K562 (cell line): ENCODE measurements around the gene PEAR1. TPM values are rescaled to one million over a fixed set of nuclear protein-coding genes. Genes with fewer than 3 reads are reported as not detected.

ENCODE experiments used
- ATAC-seq: fragments of 200-7000 bp; cut with Tn5 transposase; 3 replicates; pipeline ENCODE4 v1.9.1; 2020; ENCODE audit warnings: moderate library complexity
- BruUV-seq: library from RNA; stranded (reverse); fragments of 400-500 nt; replicated peaks from 2 replicates; lab custom pipeline; 2021; lab: Mats Ljungman, UMichigan
- CTCF ChIA-PET: fragments of 300-600 bp; formaldehyde crosslinking; extraction: SDS; loops from one replicate; lab custom pipeline; 2021; ENCODE audit warnings: low intra/inter-chr PET ratio; lab: Yijun Ruan, JAX
- POLR2A ChIA-PET: fragments of 300-600, 350-650 bp; sonication (Branson Sonifier 250); formaldehyde crosslinking; extraction: SDS; loops from one replicate; lab custom pipeline; 2021; ENCODE audit warnings: antibody characterized with exemption, inconsistent platforms; lab: Yijun Ruan, JAX
- DNase-seq, 4 experiments: peaks; one replicate each; pipeline versions ENCODE4 v3.0.0 to v3.0.0-alpha.2; 2011 to 2018; ENCODE audit warnings: low spot score in 3 of 4, mixed read lengths in 3 of 4; ENCODE audit errors: extremely low read depth in 1 of 4
- FAIRE-seq: peaks from 2 replicates; lab custom pipeline; 2011; peaks lifted over from hg19 to GRCh38; lab: Jason Lieb, UNC
- H2AFZ ChIP-seq: 2 replicates; pipeline ENCODE4 v1.6.0; 2011; ENCODE audit warnings: low read depth, low read length, control low read depth, inconsistent platforms
- H3K27ac ChIP-seq: fragments of 200-600 bp; 3 replicates; pipeline ENCODE4 v1.8.0; 2011; ENCODE audit warnings: low read depth, mild to moderate bottlenecking, control low read depth, inconsistent platforms, low read length, moderate library complexity, mixed read lengths; ENCODE audit errors: extremely low read depth
- H3K27me3 ChIP-seq, 2 experiments: fragments of 300-600 bp in 1 of 2; 2 replicates in 1 of 2; 3 replicates in 1 of 2; pipeline versions ENCODE4 v1.6.0 to v1.8.0; 2011; ENCODE audit warnings: inconsistent platforms in 2 of 2, low read length in 2 of 2, mild to moderate bottlenecking in 1 of 2, mixed read lengths in 1 of 2, moderate library complexity in 1 of 2; ENCODE audit not compliant: control insufficient read depth in 2 of 2, insufficient read depth in 2 of 2
- H3K36me3 ChIP-seq: fragments of 300-600 bp; 3 replicates; pipeline ENCODE4 v1.8.0; 2011; ENCODE audit warnings: mild to moderate bottlenecking, low read length, inconsistent platforms; ENCODE audit not compliant: control insufficient read depth, insufficient read depth
- H3K4me1 ChIP-seq, 2 experiments: fragments of 200-600 bp in 1 of 2; replicated peaks in 1 of 2; 2 replicates in 1 of 2; 3 replicates in 1 of 2; pipeline versions ENCODE4 v1.5.1 to v1.8.0; 2011; ENCODE audit warnings: inconsistent platforms in 2 of 2, low read length in 2 of 2, mild to moderate bottlenecking in 1 of 2, mixed read lengths in 1 of 2, moderate library complexity in 1 of 2; ENCODE audit not compliant: control insufficient read depth in 2 of 2, insufficient read depth in 2 of 2
- H3K4me2 ChIP-seq: 2 replicates; pipeline ENCODE4 v1.6.1; 2011; ENCODE audit warnings: low read length, control low read depth, inconsistent platforms, mixed read lengths; ENCODE audit not compliant: insufficient read depth
- H3K4me3 ChIP-seq: fragments of 200-600 bp; sonication (generic), shearing (Covaris generic); 2 replicates; pipeline ENCODE4 v1.5.1; 2016; ENCODE audit warnings: control low read depth, inconsistent platforms
- H3K79me2 ChIP-seq: fragments of 200-600 bp; 3 replicates; pipeline ENCODE4 v1.8.0; 2011; ENCODE audit warnings: low read length, inconsistent platforms; ENCODE audit not compliant: control insufficient read depth, insufficient read depth
- H3K9ac ChIP-seq, 2 experiments: 2 replicates each; pipeline versions ENCODE4 v1.6.0 to v1.6.1; 2011; ENCODE audit warnings: low read depth in 2 of 2, low read length in 2 of 2, control low read depth in 1 of 2, inconsistent platforms in 1 of 2, mild to moderate bottlenecking in 1 of 2, mixed read lengths in 1 of 2; ENCODE audit not compliant: insufficient read depth in 1 of 2
- H3K9me1 ChIP-seq: one replicate; pipeline ENCODE4 v1.6.0; 2011; ENCODE audit warnings: inconsistent platforms, mild to moderate bottlenecking, low read length, moderate library complexity; ENCODE audit not compliant: control insufficient read depth, insufficient read depth
- H3K9me3 ChIP-seq: replicated peaks from 2 replicates; pipeline ENCODE4 v1.5.1; 2011; ENCODE audit warnings: low read depth, low read length, inconsistent platforms; ENCODE audit not compliant: control insufficient read depth, insufficient read depth
- H4K20me1 ChIP-seq: replicated peaks from 2 replicates; pipeline ENCODE4 v1.6.1; 2011; ENCODE audit warnings: low read length, inconsistent platforms, mixed read lengths; ENCODE audit not compliant: control insufficient read depth, insufficient read depth
- ATF6 ChIP-seq: sonication (generic); formaldehyde crosslinking; IDR thresholded peaks from 2 replicates; pipeline ENCODE4 v1.4.0; 2020; ENCODE audit warnings: mild to moderate bottlenecking, missing genetic modification reagents
- ATF7 ChIP-seq: fragments of 450-650 bp; IDR thresholded peaks from 2 replicates; pipeline ENCODE4 v1.7.1; 2014; ENCODE audit warnings: mild to moderate bottlenecking, moderate library complexity
- CTCF ChIP-seq, 3 experiments: IDR thresholded peaks in 2 of 3; conservative IDR thresholded peaks in 1 of 3; 2 replicates each; pipeline ENCODE4 v1.5.1; 2011 to 2012; ENCODE audit warnings: low read length in 3 of 3, mild to moderate bottlenecking in 3 of 3, control low read depth in 2 of 3, improper control_type of control experiment in 1 of 3, inconsistent platforms in 1 of 3, low read depth in 1 of 3, mixed read lengths in 1 of 3, moderate library complexity in 1 of 3; ENCODE audit not compliant: insufficient read depth in 2 of 3
- FOXJ2 ChIP-seq: fragments of 200-800 bp; sonication (Bioruptor generic); IDR thresholded peaks from 2 replicates; pipeline ENCODE4 v1.6.1; 2016; ENCODE audit warnings: missing genetic modification characterization, missing compliant biosample characterization
- KDM1A ChIP-seq, 2 experiments: fragments of 450-650 bp; IDR thresholded peaks; 2 replicates each; pipeline ENCODE4 v1.6.1; 2016; ENCODE audit warnings: mild to moderate bottlenecking in 2 of 2
- NCOA2 ChIP-seq, 2 experiments: fragments of 450-650 bp; IDR thresholded peaks; 2 replicates each; pipeline ENCODE4 v1.6.1; 2018; ENCODE audit warnings: mild to moderate bottlenecking in 2 of 2, moderate library complexity in 1 of 2; ENCODE audit not compliant: partially characterized antibody in 2 of 2
- SAFB ChIP-seq: fragments of 200-400 bp; formaldehyde crosslinking; IDR thresholded peaks from 2 replicates; pipeline ENCODE4 v1.6.1; 2017; ENCODE audit warnings: low read depth, low read length, borderline replicate concordance
- SMAD2 ChIP-seq: fragments of 150-350 bp; IDR thresholded peaks from 2 replicates; pipeline ENCODE4 v1.6.1; 2014; ENCODE audit warnings: low read depth, mild to moderate bottlenecking, low read length
- SNAPC5 ChIP-seq: fragments of 250-450 bp; sonication (Bioruptor Pico); IDR thresholded peaks from 2 replicates; pipeline ENCODE4 v1.8.0; 2021; ENCODE audit warnings: moderate library complexity, mild to moderate bottlenecking, inconsistent platforms
- SRSF3 ChIP-seq: fragments of 200-400 bp; formaldehyde crosslinking; IDR thresholded peaks from 2 replicates; pipeline ENCODE4 v1.6.1; 2016; ENCODE audit warnings: mild to moderate bottlenecking, low read length, moderate library complexity; ENCODE audit not compliant: insufficient read depth
- ZNF124 ChIP-seq: sonication (generic); formaldehyde crosslinking; IDR thresholded peaks from 2 replicates; pipeline ENCODE4 v1.8.1; 2022; ENCODE audit warnings: missing genetic modification reagents
- ZNF444 ChIP-seq: fragments of 250-450 bp; sonication (Bioruptor Pico); IDR thresholded peaks from 2 replicates; pipeline ENCODE4 v1.4.0; 2020; ENCODE audit warnings: mild to moderate bottlenecking, moderate library complexity
- ZNF561 ChIP-seq: fragments of 450-650 bp; formaldehyde crosslinking; conservative IDR thresholded peaks from 2 replicates; pipeline ENCODE4 v1.4.0; 2020; ENCODE audit warnings: mild to moderate bottlenecking, moderate library complexity
- WGBS: fragments of 100-300 bp; shearing (Covaris generic); methylation state at CpG from one replicate; pipeline ENCODE4 v1.1.6; 2016; ENCODE audit warnings: low coverage, mixed read lengths; ENCODE audit not compliant: insufficient coverage; ENCODE audit errors: missing lambda C conversion rate; 5-methylcytosine and 5-hydroxymethylcytosine counted together
- in situ Hi-C: fragments of 300-500 bp; cut with MboI; formaldehyde crosslinking; loops from 4 replicates; pipeline ENCODE4 v1.15.0; 2018; ENCODE audit warnings: inconsistent platforms, mixed read lengths
- intact Hi-C: fragments of 100-400 bp; cut with micrococcal nuclease; formaldehyde crosslinking; loops from 2 replicates; pipeline ENCODE4 v1.14.2; 2022
- polyA plus RNA-seq, 8 experiments: library from polyadenylated mRNA; depleted of rRNA in 4 of 8; stranded (reverse) in 5 of 8; unstranded in 3 of 8; fragments of >200 nt; fragmentation: Nextera tagmentation in 2 of 8; fragmentation: Illumina TruSeq in 1 of 8; extraction: Ambion mirVana in 2 of 8; extraction: Trizol in 1 of 8; gene quantifications; 2 replicates each; pipeline versions ENCODE4 v1.2.1 to v1.2.3, GENCODE V29; 2011 to 2014; ENCODE audit warnings: inconsistent platforms in 1 of 8, missing spikeins in 1 of 8
- total RNA-seq, 7 experiments: library from RNA; depleted of rRNA in 6 of 7; stranded (reverse); fragments of >200 nt in 6 of 7; fragmentation: Illumina TruSeq in 2 of 7; extraction: Trizol in 2 of 7; gene quantifications; 2 replicates each; pipeline versions ENCODE4 v1.2.1 to v1.2.3, GENCODE V29; 2011 to 2021; ENCODE audit warnings: low replicate concordance in 1 of 7
- TF ChIP-seq, protein P1 (sequence below): fragments of 450-650 bp; conservative IDR thresholded peaks from 2 replicates; pipeline ENCODE4 v1.6.1; 2016; ENCODE audit warnings: missing genetic modification characterization, low read depth, mild to moderate bottlenecking, control low read depth, missing compliant biosample characterization
- TF ChIP-seq, protein P2 (sequence below): fragments of 450-650 bp; formaldehyde crosslinking; IDR thresholded peaks from 2 replicates; pipeline ENCODE4 v1.4.0; 2022; ENCODE audit warnings: missing genetic modification characterization

The PEAR1 gene
- total and polyA plus RNA-seq, 9 of the 15 experiments (the other 6 are each of a cell fraction or from before 2014, with no cell fraction given), result 0.87 to 13.9 (median 6.1) TPM

DNA sequence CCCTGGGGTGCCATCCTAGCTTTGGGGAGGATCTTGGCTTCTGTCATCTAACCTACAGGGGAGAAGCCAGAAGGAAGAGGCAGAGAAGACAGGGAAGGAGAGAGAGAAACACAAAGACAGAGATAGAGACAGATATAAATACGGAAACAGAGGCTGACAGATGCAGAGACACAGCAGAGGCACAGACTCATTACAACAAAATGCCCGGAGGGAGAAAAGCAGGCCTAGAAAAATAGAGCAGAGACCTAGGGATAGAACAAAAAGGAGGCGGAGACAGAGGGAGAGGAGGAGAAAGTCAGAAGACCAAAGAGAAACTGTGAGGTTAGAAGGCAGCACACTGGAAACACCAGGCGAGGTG is 1.9 kb downstream of the PEAR1 start:
- Histone ChIP-seq H3K4me2 (peak overlapping the region; percentile 62), H3K4me3 (no peak overlapping the region), H3K4me1 (peaks cover 39 to 61% of the 10 kb centered on the region in 2 experiments), H3K9ac (peak overlapping the region; percentile 43 to 88), H2AFZ (peak overlapping the region; percentile 95), H3K79me2 (no peaks in the 10 kb centered on the region), H3K9me3 (no peaks in the 10 kb centered on the region), H3K9me1 (no peaks in the 10 kb centered on the region), H4K20me1 (no peaks in the 10 kb centered on the region), H3K36me3 (no peaks in the 10 kb centered on the region), H3K27ac (peak overlapping the region; percentile 63), H3K27me3 (no peaks in the 10 kb centered on the region)
- ChIA-PET CTCF (interaction anchor here (1.7 kb wide), 1 partner anchor 25 kb away, joined by 4 read pairs; the partner anchor contains the start of gene LRRC71), POLR2A (interaction anchor here (0.8 to 1.5 kb wide), 4 partner anchors 10 to 169 kb away, joined by 3 to 7 read pairs (median 4); no protein-coding TSS in a partner anchor)
- BruUV-seq, result no TSS peak
- intact Hi-C loops (no loop called here), in situ Hi-C loops (no loop called here)
- ATAC-seq (no peak), FAIRE-seq (no peak), DNase-seq (no peak)
- 51% methylated on average over 4 of the region's 4 CpGs for whole genome bisulfite sequencing
- no peak for TF ChIP-seq SMAD2
- TF ChIP-seq ZNF444 (CRISPR knock-in tag), result no peak
- no peak for TF ChIP-seq KDM1A (IDR thresholded peaks at IDR 0.05)
- 0 out of 2 replicates have a peak, but pooled peaks have one; percentile 1 for TF ChIP-seq ATF7
- no peak for TF ChIP-seq ZNF561 (CRISPR knock-in tag)
- no peak for TF ChIP-seq ATF6 (CRISPR knock-in tag)
- no peak for TF ChIP-seq FOXJ2 (tag)
- TF ChIP-seq SAFB, result no peak
- no peak for TF ChIP-seq NCOA2 (IDR thresholded peaks at IDR 0.05; ENCODE audit: partially characterized antibody in 2 of 2)
- no peak for TF ChIP-seq SNAPC5
- TF ChIP-seq CTCF (IDR thresholded peaks at IDR 0.05 in 2 of 3, conservative IDR thresholded peaks at IDR 0.05 in 1 of 3; ENCODE audit: insufficient read depth in 2 of 3, low read depth in 1 of 3, low read length in 3 of 3), result no peak
- TF ChIP-seq ZNF124, result no peak
- TF ChIP-seq, protein P1, sequence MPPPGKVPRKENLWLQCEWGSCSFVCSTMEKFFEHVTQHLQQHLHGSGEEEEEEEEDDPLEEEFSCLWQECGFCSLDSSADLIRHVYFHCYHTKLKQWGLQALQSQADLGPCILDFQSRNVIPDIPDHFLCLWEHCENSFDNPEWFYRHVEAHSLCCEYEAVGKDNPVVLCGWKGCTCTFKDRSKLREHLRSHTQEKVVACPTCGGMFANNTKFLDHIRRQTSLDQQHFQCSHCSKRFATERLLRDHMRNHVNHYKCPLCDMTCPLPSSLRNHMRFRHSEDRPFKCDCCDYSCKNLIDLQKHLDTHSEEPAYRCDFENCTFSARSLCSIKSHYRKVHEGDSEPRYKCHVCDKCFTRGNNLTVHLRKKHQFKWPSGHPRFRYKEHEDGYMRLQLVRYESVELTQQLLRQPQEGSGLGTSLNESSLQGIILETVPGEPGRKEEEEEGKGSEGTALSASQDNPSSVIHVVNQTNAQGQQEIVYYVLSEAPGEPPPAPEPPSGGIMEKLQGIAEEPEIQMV, result no peak
- TF ChIP-seq SRSF3, result no peak
- TF ChIP-seq, protein P2, sequence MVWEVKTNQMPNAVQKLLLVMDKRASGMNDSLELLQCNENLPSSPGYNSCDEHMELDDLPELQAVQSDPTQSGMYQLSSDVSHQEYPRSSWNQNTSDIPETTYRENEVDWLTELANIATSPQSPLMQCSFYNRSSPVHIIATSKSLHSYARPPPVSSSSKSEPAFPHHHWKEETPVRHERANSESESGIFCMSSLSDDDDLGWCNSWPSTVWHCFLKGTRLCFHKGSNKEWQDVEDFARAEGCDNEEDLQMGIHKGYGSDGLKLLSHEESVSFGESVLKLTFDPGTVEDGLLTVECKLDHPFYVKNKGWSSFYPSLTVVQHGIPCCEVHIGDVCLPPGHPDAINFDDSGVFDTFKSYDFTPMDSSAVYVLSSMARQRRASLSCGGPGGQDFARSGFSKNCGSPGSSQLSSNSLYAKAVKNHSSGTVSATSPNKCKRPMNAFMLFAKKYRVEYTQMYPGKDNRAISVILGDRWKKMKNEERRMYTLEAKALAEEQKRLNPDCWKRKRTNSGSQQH (CRISPR knock-in tag), result 0 out of 2 replicates have a peak, but pooled peaks have one; percentile 36
